BE2C (cell line): Measurements from ENCODE around the gene GLI3.

Source experiments
- DNase-seq: peaks from one replicate; pipeline ENCODE4 v3.0.0-alpha.2; 2020
- H3K27me3 ChIP-seq: fragments of 250-450 bp; sonication (Bioruptor Pico); 2 replicates; pipeline ENCODE4 v1.5.1; 2020; ENCODE audit warnings: mild to moderate bottlenecking
- H3K36me3 ChIP-seq: fragments of 250-450 bp; sonication (Bioruptor Pico); 2 replicates; pipeline ENCODE4 v1.5.1; 2020; ENCODE audit warnings: mild to moderate bottlenecking
- H3K4me1 ChIP-seq: fragments of 250-450 bp; sonication (Bioruptor Pico); 2 replicates; pipeline ENCODE4 v1.5.1; 2020
- H3K4me3 ChIP-seq: 2 replicates; pipeline ENCODE4 v1.5.1; 2011; ENCODE audit warnings: low read depth, low read length
- H3K9me3 ChIP-seq: fragments of 250-450 bp; sonication (Bioruptor Pico); 2 replicates; pipeline ENCODE4 v1.5.1; 2020
- CTCF ChIP-seq: IDR thresholded peaks from 2 replicates; pipeline ENCODE4 v1.5.1; 2012; ENCODE audit warnings: mild to moderate bottlenecking, low read depth, low read length

Gene GLI3

GRCh38 chr7:42076870-42077269, 160.1 kb downstream of the GLI3 start:
- no peaks in the 10 kb centered on the region for H3K36me3 ChIP-seq
- TF ChIP-seq CTCF, result no peak
- DNase-seq, result no peak
- H3K4me1 ChIP-seq, result no peaks in the 10 kb centered on the region
- H3K27me3 ChIP-seq, result no peaks in the 10 kb centered on the region
- no peaks in the 10 kb centered on the region for H3K9me3 ChIP-seq
- H3K4me3 ChIP-seq, result no peak overlapping the region

DNA sequence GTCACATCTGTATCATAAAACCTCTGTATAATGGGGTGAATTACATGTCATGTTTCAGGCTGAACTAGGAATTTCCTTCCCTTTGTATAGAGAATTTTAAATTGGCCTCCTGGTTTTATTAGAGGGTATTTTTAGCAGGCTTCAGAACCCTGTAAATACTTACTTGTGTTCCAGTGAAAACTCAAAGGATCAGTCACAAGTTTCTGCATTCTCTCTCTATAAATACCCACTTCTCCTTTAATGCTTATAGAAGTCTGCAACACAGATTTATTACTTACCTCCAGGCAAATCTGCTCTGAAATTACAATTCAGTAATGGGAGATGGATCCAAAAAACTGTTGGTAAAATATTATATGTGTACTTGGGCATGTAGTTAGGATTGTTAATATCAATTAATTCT, 161.6 kb downstream of the GLI3 start:
- Histone ChIP-seq H3K9me3 (no peaks in the 10 kb centered on the region), H3K36me3 (no peaks in the 10 kb centered on the region), H3K27me3 (no peaks in the 10 kb centered on the region), H3K4me1 (no peaks in the 10 kb centered on the region), H3K4me3 (no peak overlapping the region)
- no peak for TF ChIP-seq CTCF
- no peak for DNase-seq

GRCh38 chr7:42074076-42074475, 162.9 kb downstream of the GLI3 start:
- no peak for TF ChIP-seq CTCF
- Histone ChIP-seq H3K4me1 (no peaks in the 10 kb centered on the region), H3K27me3 (no peaks in the 10 kb centered on the region), H3K9me3 (no peaks in the 10 kb centered on the region), H3K36me3 (no peaks in the 10 kb centered on the region), H3K4me3 (no peak overlapping the region)
- DNase-seq, result no peak

- TF ChIP-seq CTCF, result no peak
- Histone ChIP-seq H3K9me3 (no peaks in the 10 kb centered on the region), H3K36me3 (no peaks in the 10 kb centered on the region), H3K4me3 (no peak overlapping the region), H3K4me1 (no peaks in the 10 kb centered on the region), H3K27me3 (no peaks in the 10 kb centered on the region)
- no peak for DNase-seq
These were observed 165.4 kb downstream of the GLI3 start for GRCh38 chr7:42071372-42072261.

DNA sequence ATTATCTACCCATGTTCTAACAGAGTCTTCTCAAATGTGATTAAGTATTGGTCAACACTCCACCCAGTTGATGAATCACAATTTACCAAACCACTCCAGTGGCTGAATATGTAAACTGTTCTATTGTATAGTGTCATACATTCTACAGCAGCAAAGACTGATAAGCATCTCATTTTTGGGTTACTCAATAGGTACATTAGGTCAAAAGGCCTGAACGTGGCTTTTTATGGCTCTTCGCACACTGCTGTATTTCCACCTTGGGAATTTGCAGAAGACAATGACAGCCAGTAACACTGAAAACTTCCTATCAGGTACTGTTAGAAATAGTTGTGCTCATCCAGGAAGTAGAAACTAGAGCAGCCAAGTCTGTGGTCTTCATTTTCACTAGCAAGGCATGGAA, 166.9 kb downstream of the GLI3 start:
- no peak for TF ChIP-seq CTCF
- no peak for DNase-seq
- H3K36me3 ChIP-seq, result no peaks in the 10 kb centered on the region
- H3K9me3 ChIP-seq, result no peaks in the 10 kb centered on the region
- H3K4me1 ChIP-seq, result no peaks in the 10 kb centered on the region
- no peaks in the 10 kb centered on the region for H3K27me3 ChIP-seq
- H3K4me3 ChIP-seq, result no peak overlapping the region

GRCh38 chr7:42069590-42069989, 167.4 kb downstream of the GLI3 start:
- no peak for DNase-seq
- H3K36me3 ChIP-seq, result no peaks in the 10 kb centered on the region
- no peaks in the 10 kb centered on the region for H3K9me3 ChIP-seq
- H3K4me1 ChIP-seq, result no peaks in the 10 kb centered on the region
- H3K27me3 ChIP-seq, result no peaks in the 10 kb centered on the region
- TF ChIP-seq CTCF, result no peak
- no peak overlapping the region for H3K4me3 ChIP-seq
